ENCODE data around the gene RCE1.
A peak's percentile ranks its signal among the peaks of the same experiment; 100 is the strongest.
"Not testable (repeated sequence)": the region's sequence is repeated elsewhere in the genome, so short reads cannot be mapped to it uniquely, and the experiment has no call there.

The RCE1 gene, protein sequence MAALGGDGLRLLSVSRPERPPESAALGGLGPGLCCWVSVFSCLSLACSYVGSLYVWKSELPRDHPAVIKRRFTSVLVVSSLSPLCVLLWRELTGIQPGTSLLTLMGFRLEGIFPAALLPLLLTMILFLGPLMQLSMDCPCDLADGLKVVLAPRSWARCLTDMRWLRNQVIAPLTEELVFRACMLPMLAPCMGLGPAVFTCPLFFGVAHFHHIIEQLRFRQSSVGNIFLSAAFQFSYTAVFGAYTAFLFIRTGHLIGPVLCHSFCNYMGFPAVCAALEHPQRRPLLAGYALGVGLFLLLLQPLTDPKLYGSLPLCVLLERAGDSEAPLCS
- 7.6 to 19.4 (median 12.4) reads per million in 18 experiments for total RNA-seq

DNA sequence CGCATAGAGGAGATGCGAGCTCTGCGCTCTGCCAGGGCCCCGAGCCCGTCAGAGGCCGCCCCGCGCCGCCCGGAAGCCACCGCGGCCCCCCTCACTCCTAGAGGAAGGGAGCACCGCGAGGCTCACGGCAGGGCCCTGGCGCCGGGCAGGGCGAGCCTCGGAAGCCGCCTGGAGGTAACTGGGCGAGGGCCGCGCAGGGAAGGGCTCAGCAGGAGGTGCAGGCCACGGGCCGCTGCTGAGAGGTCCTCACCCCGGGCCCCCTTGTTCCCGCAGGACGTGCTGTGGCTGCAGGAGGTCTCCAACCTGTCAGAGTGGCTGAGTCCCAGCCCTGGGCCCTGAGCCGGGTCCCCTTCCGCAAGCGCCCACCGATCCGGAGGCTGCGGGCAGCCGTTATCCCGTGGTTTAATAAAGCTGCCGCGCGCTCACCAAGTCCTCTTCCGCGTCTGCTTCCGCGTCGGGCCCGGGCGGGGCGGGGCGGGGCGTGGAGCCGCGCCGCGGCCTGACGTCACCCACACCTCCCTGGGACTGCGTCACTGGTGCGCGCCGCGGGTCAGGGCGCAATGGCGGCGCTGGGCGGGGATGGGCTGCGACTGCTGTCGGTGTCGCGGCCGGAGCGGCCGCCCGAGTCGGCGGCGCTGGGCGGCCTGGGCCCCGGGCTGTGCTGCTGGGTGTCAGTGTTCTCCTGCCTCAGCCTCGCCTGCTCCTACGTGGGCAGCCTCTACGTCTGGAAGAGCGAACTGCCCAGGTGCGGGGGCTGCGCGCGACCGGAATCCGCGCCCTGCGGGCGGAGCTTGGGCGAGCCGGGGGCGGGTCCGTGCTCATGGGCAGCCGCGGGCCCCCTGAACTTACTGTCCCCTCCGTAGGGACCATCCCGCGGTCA lies at the start of gene RCE1:
RCE1 (plus strand) TSS at position 546 of the 880 bp plus-strand sequence; CDS start at position 561, 15 bp downstream.
- peak; percentile 94 for DNase-seq

DNA sequence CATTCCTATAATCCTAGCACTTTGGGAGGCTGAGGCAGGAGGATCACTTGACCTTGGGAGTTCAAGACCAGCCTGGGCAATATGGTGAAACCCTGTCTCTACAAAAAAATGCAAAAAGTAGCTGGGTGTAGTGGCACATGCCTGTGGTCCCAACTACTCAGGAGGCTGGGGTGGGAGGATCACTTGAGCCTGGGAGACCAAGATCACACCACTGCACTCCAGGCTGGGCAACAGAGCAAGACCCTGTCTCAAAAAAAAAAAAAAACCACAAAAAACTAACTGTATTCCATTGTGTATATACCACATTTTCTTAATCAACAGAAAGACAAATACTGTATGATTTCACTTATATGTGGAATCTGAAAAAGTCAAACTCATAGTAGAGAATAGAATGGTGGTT lies 43.4 kb upstream of the RCE1 start:
- not testable (repeated sequence) for DNase-seq

DNA sequence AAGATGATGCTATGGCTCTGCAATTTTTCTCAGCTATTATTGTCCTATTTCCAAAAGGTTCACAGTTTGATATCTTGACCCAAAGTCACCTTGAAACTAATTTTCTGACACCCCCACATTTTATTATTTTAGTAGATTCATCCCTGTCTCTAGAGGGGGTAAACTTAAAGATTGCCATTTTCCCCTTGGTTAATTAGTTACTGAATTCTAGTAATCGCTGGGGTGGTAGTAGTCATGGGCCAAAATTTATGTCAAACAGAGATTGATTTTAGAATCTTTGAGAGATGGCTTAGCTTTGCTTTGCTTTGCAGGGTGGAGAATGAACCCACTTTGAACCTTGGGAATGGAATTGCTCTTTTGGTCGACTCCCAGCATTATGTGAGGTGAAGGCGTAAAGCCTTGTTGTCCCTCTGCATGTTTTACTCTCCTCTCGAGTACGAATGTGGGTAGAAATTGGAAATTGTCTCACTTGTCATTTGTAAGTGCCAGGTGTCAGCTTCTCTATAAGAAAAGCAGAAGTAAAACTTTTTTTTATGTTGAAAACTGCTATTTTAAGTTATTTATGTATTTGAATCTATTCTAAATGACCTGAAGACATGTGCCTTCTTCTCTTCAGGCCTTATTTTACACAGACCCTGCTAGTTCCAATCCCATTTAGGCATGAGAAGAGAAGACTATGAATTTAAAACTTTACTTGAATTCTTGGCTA lies 42.4 kb upstream of the RCE1 start:
- no peak for DNase-seq

DNA sequence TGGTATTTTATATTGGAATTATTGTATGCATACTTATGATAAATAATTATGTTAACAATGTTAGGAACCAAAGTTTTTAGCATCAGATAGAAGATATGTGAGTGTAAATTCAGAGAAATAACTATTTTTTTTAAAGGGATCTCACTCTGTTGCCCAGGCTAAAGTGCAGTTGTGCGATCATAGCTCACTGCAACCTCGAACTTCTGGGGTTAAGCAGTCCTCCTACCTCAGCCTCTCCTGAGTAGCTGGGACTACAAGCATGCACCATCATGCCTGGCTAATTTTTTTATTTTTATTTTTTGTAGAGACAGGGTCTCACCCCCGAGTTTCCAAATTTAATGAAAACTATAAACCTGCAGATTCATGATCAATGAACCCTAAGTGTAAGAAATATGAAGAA lies 33.6 kb upstream of the RCE1 start:
- DNase-seq, result no peak

DNA sequence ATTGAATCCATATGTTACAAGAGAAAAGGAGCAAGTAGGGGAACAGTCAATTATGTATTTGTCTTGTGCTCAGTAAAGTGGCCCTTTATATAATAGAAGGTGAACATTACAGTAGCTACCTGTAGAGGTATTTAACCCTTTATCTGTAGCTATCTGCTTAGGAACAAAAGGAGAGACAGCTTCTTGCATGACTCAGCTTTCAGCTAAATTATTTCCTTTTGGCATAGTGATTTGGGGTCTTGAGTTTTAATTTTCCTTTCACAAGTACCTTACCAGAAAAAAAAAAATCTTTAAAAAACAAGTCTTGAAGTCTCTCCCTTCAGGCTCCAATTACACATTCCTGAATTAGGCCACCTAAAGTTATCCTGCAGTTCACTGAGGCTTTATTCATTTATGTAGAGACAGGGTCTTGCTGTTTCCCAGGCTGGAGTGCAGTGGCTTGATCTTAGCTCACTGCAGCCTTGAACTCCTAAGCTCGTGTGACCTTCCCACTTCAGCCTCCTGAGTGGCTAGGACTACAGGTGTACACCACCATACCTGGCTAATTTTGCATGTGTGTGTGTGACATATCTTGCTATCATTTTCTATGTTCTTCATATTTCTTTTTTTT lies 32.6 kb upstream of the RCE1 start:
- DNase-seq, result no peak

DNA sequence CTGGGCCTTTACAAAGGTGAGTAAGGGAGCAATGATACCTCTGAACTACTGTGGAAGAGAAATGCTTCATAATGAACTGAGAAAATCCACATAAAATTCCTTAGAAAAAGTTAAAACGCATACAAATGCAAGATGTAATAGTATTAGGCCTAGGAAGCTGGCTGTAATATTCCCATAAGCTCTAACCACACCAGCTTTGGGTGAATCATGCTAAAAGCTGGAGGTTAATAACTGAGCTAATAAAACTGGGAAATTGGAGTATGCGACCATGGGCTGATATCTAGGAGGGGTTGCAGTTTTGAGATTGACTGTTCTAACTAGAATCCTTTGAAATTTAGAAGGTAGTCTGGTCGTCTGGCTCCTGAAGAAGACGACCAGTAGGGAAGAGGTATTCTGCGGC lies 28.6 kb upstream of the RCE1 start:
- no peak for DNase-seq

DNA sequence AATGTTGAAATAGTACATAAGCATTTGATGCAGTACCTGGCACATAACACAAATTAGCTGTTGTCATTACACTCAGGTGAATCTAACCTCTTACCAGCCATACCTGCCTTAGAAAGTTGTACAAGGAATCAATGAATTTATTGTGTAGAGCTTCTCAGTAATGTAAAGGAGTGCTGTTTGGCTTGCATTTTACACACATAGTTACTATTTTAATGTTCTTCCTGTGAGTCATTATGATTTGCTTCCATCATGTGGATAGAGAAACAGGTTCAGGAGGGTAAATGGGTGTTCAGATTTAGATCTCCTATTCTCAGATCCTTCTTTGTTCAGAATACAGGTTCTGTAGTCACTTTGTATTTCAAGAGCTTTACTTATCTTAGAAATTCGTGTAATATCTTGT lies 27.6 kb upstream of the RCE1 start:
- no peak for DNase-seq

DNA sequence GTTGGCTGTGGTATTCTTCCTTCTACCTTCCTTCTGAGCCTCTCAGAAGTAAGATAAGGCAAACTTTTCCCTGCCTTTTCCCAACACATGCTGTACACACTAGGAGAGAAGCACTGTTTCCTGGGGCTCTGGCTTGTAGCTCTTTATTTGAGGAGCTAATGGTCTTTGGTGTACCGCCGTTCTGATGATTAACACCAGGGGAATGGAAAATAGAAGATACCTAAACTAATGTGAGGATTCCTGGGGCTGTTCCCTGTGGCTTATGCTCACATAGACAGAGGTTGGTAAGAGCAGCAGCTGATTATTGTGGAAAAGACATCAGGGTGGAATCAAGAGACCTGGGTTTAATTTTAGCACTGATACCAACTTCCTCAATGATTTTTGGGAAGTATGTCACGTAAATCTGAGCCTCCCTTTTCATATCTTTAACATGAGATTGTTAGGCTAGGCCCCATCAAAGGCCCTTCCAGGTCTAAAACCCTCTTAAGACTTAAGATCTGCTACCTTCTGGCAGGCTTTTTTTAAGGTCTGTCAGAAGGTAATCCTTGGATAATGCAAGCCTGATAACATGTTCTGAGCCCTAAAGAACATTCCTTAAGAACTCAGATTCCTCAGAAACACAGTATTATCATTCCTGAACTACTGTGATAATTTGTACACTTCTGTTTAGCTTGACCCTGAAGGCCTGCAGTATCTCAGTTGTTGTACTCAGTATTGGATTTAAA lies 24.8 kb upstream of the RCE1 start:
- no peak for DNase-seq

DNA sequence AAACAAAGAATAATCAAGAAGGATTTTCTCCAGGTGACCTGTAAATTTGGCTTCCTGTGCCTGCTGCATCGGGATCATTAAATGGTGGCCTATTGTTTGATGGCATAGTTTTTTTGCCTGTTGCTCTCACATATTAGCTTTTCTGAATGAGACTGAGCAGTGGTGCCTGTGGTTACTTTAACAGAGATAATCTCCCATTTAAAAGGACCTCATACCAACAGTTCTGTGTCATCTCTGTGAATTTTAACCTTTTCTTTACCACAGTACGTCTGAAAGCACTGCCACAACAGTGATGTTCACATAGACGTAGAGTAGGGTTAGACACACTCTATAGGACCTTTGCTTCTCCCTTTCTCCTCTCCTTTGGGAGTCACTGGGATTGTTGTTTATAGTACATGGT lies 22.9 kb upstream of the RCE1 start:
- no peak for DNase-seq

DNA sequence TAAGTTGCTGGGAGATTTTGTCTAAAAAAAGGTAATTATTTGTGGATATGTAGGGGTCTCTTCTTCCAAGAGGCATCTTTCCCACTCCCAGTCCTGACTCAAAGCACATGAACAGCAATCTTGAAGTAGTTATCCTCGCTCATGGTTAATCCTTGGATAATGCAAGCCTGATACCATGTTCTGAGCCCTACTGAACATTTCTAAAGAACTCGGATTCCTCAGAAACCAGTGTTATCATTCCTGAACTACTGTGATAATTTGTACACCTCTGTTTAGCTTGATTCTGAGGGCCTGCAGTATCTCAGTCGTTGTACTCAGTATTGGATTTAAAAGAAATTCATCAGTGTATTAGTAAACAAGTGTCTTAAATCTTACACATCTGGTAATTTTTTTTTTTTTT lies 22.3 kb upstream of the RCE1 start:
- DNase-seq, result no peak

DNA sequence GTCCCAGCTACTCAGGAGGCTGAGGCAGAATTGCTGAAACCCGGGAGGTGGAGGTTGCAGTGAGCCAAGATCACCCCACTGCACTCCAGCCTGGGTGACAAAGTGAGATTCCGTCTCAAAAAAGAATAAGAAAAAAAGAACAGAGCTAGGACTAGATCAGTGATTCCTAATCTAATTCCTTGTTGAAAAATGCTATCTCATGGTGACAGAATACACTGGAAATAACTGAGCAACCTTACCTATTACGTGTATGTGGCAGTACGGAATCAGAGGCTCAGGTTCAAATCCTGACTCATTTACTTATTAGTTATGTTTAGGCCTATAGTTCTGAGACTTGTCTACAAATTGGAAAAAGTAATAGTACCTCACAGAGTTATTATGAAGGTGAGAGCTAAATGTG lies 19.5 kb upstream of the RCE1 start:
- no peak for DNase-seq

DNA sequence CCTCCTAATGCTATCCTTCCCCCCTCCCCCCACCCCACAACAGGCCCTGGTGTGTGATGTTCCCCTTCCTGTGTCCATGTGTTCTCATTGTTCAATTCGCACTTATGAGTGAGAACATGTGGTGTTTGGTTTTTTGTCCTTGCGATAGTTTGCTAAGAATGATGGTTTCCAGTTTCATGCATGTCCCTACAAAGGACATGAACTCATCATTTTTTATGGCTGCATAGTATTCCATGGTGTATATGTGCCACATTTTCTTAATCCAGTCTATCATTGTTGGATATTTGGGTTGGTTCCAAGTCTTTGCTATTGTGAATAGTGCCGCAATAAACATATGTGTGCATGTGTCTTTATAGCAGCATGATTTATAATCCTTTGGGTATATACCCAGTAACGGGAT lies 18.7 kb upstream of the RCE1 start:
- DNase-seq, result not testable (repeated sequence)

DNA sequence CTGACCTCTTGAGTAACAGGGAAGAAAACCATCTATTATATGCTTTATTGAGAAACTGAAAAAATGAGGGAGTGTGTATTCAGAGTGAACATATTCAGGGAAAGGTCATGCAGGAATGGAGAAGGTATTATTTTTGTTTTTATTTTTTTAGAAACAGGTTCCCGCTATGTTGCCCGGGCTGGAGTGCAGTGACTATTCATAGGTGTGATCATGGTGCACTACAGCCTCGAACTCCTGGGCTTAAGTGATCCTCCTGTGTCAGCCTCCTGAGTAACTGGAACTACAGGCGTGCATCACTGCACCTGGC lies 8.7 kb upstream of the RCE1 start:
- no peak for DNase-seq

DNA sequence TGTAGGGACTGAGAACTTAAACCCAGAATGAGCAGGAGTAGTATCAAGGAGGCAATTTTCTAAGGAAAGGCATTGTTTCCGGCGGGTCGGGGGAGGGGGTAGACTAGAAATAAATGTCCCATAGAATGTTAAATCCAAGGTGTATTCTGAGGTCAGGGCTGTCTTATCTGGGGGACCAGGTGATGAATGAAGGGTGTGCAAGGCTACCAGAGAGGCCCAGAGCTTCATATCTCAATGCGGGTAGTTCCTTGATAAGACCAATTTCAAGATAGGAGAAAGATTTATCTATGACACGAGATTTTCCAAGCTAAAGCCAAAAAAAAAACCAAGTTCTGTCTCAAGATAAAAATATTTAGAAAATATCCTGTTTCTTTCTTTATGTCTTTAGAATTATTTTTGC lies 8.3 kb upstream of the RCE1 start:
- DNase-seq, result no peak

DNA sequence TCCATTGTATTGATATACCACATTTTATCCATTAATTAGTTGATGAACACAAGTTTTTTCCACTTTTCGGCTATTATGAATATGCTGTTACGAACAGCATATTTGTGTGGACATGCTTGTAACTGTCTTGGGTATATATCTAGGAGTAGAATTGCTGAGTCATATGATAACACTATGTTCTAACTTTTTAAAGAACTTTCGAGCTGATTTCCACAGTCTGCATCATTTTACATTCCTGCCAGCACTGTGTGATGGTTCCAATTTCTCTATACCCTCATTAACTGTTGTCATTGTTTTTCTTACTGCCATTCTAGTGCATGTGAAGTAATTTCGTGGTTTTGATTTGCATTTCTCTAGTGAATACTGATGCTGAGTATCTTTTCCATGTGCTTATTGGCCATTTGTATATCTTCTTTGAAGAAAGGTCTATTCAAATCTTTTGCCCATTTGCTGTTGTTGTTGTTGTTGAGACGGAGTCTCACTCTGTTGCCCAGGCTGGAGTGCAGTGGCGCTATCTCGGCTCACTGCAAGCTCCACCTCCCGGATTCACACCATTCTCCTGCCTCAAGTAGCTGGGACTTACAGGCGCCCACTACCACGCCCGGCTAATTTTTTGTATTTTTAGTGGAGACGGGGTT lies 7.4 kb upstream of the RCE1 start:
- DNase-seq, result no peak

DNA sequence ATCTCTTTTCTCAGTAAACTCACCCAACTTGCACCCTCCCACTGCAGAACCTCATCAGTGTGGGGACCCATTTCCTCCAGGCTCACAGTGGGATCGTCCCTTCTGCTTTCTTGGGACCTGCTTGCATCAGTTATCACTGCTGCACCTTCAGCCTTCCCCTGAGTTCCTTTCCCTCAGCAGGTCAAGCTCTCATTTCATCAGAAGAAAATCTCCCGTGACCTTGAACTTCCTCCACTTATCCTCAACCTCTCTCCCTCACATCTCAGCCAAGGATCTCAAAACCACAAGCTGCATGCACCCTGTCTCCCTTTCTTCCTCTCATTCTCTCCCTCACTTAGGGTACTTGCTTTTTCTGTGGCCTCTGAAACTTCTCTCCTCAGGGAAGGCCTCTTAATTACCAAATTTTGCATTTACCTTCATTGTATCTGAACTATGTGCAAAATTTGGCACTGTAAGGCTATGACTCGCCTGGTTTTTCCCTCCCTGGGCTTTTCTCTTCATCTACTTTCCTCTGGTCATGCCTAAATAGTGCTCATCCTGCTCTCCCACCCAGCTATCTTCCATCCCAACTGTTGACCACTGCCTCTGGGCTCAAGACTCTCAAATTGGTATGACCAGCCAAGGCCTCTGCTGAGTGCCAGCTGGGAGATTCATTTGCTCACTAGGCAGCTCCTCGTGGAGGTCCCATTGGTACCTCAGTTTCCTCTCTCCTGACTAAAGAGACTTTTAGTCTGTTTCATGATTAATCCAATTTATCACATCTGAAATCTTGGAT lies 2.7 kb upstream of the RCE1 start:
- no peak for DNase-seq

DNA sequence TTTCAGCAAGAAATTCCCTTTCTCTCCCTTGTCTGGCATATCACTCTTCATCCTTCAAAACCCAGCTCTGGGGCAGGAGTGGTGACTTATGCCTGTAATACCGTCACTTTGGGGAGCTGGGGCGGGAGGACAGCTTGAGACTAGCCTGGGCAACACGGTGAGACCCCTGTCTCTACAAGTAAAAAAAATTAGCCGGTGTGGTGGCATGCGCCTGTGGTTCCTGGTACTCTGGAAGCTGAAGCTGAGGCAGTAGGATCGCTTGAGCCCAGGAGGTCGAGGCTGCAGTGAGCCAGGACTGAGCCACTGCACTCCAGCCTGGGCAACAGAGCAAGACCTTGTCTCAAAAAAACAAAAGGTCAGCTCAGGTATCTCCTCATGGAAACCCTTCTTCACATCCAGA lies 1.4 kb upstream of the RCE1 start:
- DNase-seq, result no peak

DNA sequence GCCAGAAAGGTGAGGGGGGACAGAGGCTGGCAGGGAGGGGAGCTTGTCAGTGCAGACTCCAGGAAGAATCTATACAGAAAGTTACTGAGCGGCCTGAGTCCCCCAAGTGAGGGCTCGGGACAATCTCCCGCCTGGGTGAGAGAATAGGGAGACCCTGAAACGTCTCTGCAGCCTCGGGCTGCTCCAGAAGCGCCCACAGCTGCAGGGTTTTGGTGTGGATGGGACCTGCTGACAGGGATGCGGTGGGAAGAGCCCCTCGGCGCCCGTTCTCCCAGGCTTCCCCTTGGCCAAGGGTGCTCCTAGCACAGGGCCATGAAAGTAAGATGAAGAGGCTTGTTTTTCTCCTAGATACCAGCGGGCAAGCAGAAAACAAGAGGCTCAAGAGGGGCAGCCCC lies 743 bp upstream of the RCE1 start:
- DNase-seq, result no peak

DNA sequence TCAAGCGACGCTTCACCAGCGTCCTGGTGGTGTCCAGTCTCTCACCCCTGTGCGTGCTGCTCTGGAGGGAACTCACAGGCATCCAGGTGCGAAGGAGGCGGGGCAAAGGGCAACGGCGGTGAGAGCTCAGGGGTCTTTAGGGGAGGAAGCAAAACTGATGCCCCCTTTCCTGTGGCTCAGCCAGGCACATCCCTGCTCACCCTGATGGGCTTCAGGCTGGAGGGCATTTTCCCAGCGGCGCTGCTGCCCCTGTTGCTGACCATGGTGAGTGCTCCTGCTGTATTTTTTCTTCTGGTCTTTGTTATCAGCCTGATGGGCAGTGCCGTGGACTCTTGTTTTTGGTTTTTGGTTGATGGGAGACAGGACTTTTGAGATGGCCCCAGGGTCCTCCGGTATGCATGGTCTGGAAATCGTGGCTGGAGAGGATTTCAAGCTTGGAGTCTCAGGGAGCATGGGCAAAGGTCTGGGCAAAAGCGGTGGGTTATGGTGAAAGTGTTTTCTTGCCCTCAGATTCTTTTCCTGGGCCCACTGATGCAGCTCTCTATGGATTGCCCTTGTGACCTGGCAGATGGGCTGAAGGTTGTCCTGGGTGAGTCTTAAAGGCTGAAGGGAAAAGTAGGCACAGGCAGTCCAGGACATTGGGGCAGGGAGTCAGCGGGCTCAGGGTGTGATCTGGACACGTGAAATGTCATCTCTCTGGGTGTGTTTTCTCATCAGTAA lies 695 bp downstream of the RCE1 start:
- DNase-seq, result no peak

DNA sequence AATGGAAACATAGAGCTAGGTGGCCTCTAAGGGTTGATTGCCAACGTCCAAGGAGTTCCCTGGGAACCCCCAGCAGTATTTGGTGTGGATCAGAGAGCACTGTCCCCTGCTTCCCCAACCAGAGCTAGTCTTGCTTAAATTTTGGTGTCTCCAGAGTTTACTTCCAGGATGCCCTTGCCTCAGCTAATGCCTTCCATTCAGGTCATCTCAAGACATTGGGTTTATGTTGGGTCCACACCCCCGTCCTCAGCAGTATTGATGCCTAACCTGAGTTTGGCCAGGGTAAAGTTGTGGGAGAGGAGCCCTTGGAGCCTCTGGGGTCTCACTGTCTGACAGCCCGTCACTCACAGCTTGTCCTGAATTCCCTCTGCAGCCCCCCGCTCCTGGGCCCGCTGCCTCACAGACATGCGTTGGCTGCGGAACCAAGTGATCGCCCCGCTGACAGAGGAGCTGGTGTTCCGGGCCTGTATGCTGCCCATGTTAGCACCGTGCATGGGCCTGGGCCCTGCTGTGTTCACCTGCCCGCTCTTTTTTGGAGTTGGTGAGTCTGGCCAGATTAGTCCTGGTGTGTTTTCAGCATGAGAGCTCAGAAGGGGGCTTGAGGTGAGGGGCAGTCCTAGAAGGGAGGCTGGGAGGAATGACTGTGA lies 1.4 kb downstream of the RCE1 start:
- DNase-seq, result no peak

Measured in inflammatory macrophage (primary cell).